IMR-90 (cell line): ENCODE measurements around the gene THPO.

Source experiments
- CTCF ChIP-seq: conservative IDR thresholded peaks from 2 replicates; pipeline ENCODE4 v1.5.1; 2012; ENCODE audit warnings: mild to moderate bottlenecking, low read depth, low read length, improper control_type of control experiment
- MAFK ChIP-seq: IDR thresholded peaks from 2 replicates; pipeline ENCODE4 v1.6.1; 2012; ENCODE audit warnings: low read depth, low read length, improper control_type of control experiment
- POLR2A ChIP-seq: IDR thresholded peaks from 2 replicates; pipeline ENCODE4 v1.6.1; 2012; ENCODE audit warnings: mild to moderate bottlenecking, low read depth, low read length
- RAD21 ChIP-seq: IDR thresholded peaks from 2 replicates; pipeline ENCODE4 v1.6.1; 2012; ENCODE audit warnings: low read length, improper control_type of control experiment
- RFX5 ChIP-seq: IDR thresholded peaks from 2 replicates; pipeline ENCODE4 v1.8.0; 2012; ENCODE audit warnings: low read depth, mild to moderate bottlenecking, low read length, moderate library complexity
- SMC3 ChIP-seq: fragments of 150-350 bp; IDR thresholded peaks from 2 replicates; pipeline ENCODE4 v1.6.1; 2016; ENCODE audit warnings: low read depth, mild to moderate bottlenecking, antibody characterized with exemption, low read length, moderate library complexity
- USF2 ChIP-seq: fragments of 150-350 bp; IDR thresholded peaks from 2 replicates; pipeline ENCODE4 v1.6.1; 2017; ENCODE audit warnings: mild to moderate bottlenecking, antibody characterized with exemption, low read length, low read depth

- TF ChIP-seq POLR2A (no peak), USF2 (no peak), CTCF (no peak), RAD21 (no peak), MAFK (no peak), SMC3 (no peak), RFX5 (no peak)
These were observed 34.7 kb downstream of the THPO start for GRCh38 chr3:184343200-184343876.
